Heart left ventricle (tissue), 16 donors: ENCODE results near the gene COL23A1. TPM values are rescaled to one million over a fixed set of nuclear protein-coding genes. Genes with fewer than 3 reads are reported as not detected.

Experiments used
- ATAC-seq, 4 donors: fragments of 200-7000 bp; cut with Tn5 transposase; one replicate each; pipeline ENCODE4 v1.9.1; 2020 to 2022; ENCODE audit warnings: moderate library complexity in 4 of 4, mild to moderate bottlenecking in 3 of 4, moderate number of reproducible peaks in 1 of 4
- DNase-seq, 5 donors: peaks; one replicate each; pipeline ENCODE4 v3.0.0-alpha.2; 2020
- H3K27ac ChIP-seq, 12 donors: fragments of 200-600 bp; sonication (generic) in 4 of 12; one replicate each; pipeline versions ENCODE4 v1.5.0 to v1.8.0; 2016 to 2022; ENCODE audit warnings: mild to moderate bottlenecking in 2 of 12
- H3K27me3 ChIP-seq, 9 donors: fragments of 200-600 bp; sonication (generic) in 2 of 9; one replicate each; pipeline versions ENCODE4 v1.5.1 to v1.8.0; 2016 to 2022; ENCODE audit warnings: mild to moderate bottlenecking in 3 of 9
- H3K36me3 ChIP-seq, 9 donors: fragments of 200-600 bp; sonication (generic) in 2 of 9; one replicate each; pipeline versions ENCODE4 v1.5.0 to v1.8.0; 2018 to 2022; ENCODE audit warnings: mild to moderate bottlenecking in 2 of 9
- H3K4me1 ChIP-seq, 12 donors: fragments of 200-600 bp; sonication (generic) in 4 of 12; one replicate each; pipeline versions ENCODE4 v1.5.0 to v1.8.0; 2016 to 2022; ENCODE audit warnings: mild to moderate bottlenecking in 3 of 12
- H3K4me3 ChIP-seq, 12 donors: fragments of 200-600 bp; sonication (generic) in 4 of 12; one replicate each; pipeline versions ENCODE4 v1.5.0 to v1.8.0; 2017 to 2022; ENCODE audit warnings: mild to moderate bottlenecking in 9 of 12, moderate library complexity in 4 of 12
- H3K9me3 ChIP-seq, 12 donors: fragments of 200-600 bp; sonication (generic) in 4 of 12; one replicate each; pipeline versions ENCODE4 v1.5.0 to v1.8.0; 2016 to 2022; ENCODE audit warnings: mild to moderate bottlenecking in 1 of 12
- POLR2A ChIP-seq, 2 donors: fragments of 450-650 bp; IDR thresholded peaks; one replicate each; pipeline ENCODE4 v1.6.1; 2017; ENCODE audit warnings: antibody characterized with exemption in 2 of 2, mild to moderate bottlenecking in 2 of 2, moderate library complexity in 2 of 2
- WGBS, 4 donors: extraction: QIAGEN DNeasy Blood & Tissue Kit in 2 of 4; methylation state at CpG; one replicate each; pipeline versions ENCODE4 v1.1.5 to v1.1.7; 2013 to 2018; 5-methylcytosine and 5-hydroxymethylcytosine counted together
- intact Hi-C, 10 donors: fragments of 100-400 bp; cut with DNase I; formaldehyde crosslinking; loops; one replicate each; pipeline versions ENCODE4 v1.11.1 to v1.14.2; 2022
- polyA plus RNA-seq, 2 donors: library from polyadenylated mRNA; stranded (reverse); fragments of 200-250 nt; gene quantifications; one replicate each; pipeline ENCODE4 v1.2.3, GENCODE V29; 2013
- total RNA-seq, 9 donors: library from RNA; depleted of rRNA in 2 of 9; stranded (reverse); fragments of >200 nt in 2 of 9; fragmentation: NEBNext Ultra II Directional in 3 of 9; extraction: Animal tissue kit (Norgen Biotek cat#: 25700) in 3 of 9; gene quantifications; one replicate each; pipeline versions ENCODE4 v1.1.0 to v1.2.4, GENCODE V29; 2016 to 2023
- TF ChIP-seq, protein P1 (sequence below), 12 donors: fragments of 200-600 bp; sonication (generic) in 4 of 12; IDR thresholded peaks; one replicate each; pipeline versions ENCODE4 v1.5.0 to v1.8.0; 2018 to 2022; ENCODE audit warnings: antibody characterized with exemption in 12 of 12, mild to moderate bottlenecking in 5 of 12
- donor health status: ischemic (EF 13 %, LVEDD 7.1; RV severe dilation, severe dysfunction).
- donor health status: healthy with polysubstance abuse.
- donor health status: DM: no; HTN: yes; CAD: no.
- donor health status: DM: no; HTN: no; CAD: no.
- donor health status: ischemic (EF 25% LVEDD 6.9; RV normal size, moderate dysfunction).
- donor health status: ischemic (EF 25% LVEDD 5.7; RV mildly dilated, moderate dysfunction).
- donor health status: healthy.
- donor health status: DM: yes; HTN: yes; CAD: no.
- donor health status: ischemic (EF 35%, LVEDD 5.7; RV mildly dilated, moderate dysfunction).
- donor health status: nonischemic (EF 11% LVEDD 7.7; RV severe dilation, severe dysfunction).
- donor health status: DM: yes; HTN: yes; CAD: no.
- donor health status: PGD.
- donor health status: ischemic (EF 29% LVEDD 5.4; RV normal size, mild dysfunction).
- donor health status: nonischemic (EF 23%, LVEDD 6.1; RV moderate dilation, normal function).

Gene COL23A1
- total and polyA plus RNA-seq, 11 donors, result 6.0 to 33.0 (median 18.8) TPM

DNA sequence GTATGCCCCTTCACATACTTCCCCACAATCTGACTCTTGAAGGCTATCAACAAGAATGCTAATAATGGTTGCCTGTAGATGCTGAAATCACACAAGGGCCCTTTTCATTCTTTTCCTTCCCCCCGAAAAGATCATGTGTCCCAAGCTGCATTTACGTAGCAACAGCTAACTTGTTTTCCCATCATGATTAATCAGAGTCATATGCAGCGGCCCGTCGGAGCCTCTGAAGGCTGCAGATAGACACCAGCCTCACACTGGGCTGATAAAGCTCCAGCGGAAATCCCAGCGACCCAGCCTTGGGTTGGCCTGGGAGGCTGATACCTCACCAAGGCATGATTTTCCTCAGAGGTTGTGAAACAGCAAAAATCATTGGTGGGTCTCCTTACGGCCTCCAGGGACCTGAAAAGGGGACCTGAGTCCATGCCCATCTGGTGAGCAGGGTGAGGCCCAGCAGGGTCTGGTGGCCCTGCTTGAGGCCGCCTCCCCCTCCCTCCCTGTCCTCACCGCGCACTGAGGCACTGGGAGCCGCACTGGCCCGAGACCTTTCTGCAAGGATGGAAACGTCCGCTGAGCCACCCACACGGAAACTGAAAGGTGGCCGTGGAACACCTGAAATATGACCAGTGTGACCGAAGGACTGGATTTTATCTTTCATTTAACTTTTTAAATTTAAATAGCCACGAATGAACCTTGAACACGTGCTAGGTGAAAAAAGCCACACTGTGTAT is 243.4 kb downstream of the COL23A1 start:
- peaks cover 0 to 6% (median 0%) of the 10 kb centered on the region in 9 donors for H3K27me3 ChIP-seq
- ATAC-seq (no peak), DNase-seq (peak in 2 of 5 donors; percentile 11 to 24)
- TF ChIP-seq POLR2A (IDR thresholded peaks at IDR 0.05), result no peak
- TF ChIP-seq, protein P1, sequence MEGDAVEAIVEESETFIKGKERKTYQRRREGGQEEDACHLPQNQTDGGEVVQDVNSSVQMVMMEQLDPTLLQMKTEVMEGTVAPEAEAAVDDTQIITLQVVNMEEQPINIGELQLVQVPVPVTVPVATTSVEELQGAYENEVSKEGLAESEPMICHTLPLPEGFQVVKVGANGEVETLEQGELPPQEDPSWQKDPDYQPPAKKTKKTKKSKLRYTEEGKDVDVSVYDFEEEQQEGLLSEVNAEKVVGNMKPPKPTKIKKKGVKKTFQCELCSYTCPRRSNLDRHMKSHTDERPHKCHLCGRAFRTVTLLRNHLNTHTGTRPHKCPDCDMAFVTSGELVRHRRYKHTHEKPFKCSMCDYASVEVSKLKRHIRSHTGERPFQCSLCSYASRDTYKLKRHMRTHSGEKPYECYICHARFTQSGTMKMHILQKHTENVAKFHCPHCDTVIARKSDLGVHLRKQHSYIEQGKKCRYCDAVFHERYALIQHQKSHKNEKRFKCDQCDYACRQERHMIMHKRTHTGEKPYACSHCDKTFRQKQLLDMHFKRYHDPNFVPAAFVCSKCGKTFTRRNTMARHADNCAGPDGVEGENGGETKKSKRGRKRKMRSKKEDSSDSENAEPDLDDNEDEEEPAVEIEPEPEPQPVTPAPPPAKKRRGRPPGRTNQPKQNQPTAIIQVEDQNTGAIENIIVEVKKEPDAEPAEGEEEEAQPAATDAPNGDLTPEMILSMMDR (IDR thresholded peaks at IDR 0.05), result no peak
- H3K27ac ChIP-seq, result no peak overlapping the region
- H3K9me3 ChIP-seq, result no peaks in the 10 kb centered on the region
- 76 to 85% (median 82%) methylated on average over 19 to 20 of the region's 20 CpGs for WGBS, 4 donors
- intact Hi-C loops, result no loop called here
- no peaks in the 10 kb centered on the region for H3K36me3 ChIP-seq
- peaks cover 0 to 5% (median 0%) of the 10 kb centered on the region in 12 donors for H3K4me1 ChIP-seq
- H3K4me3 ChIP-seq, result no peak overlapping the region

DNA sequence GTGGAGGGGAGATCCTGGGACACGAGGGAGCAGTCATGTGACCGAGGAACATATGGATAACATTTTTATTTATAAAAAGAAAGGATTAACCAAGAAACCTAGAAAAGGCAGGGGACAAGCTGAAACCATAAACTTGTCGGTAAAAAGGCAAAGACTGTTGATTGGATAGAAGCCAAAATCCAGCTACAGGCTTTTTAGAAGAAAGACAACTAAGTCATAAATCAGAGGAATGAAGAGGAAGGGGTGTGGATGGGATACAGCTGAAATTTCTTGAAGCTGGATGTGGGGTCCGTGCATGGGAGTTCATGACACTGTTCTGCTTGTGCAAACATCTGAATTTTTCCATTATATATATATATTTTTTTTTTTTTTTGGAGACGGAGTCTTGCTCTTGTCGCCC is 246.9 kb downstream of the COL23A1 start:
- DNase-seq (no peak), ATAC-seq (no peak)
- H3K36me3 ChIP-seq, result no peaks in the 10 kb centered on the region
- H3K4me3 ChIP-seq, result no peak overlapping the region
- peaks cover 0 to 4% (median 0%) of the 10 kb centered on the region in 12 donors for H3K4me1 ChIP-seq
- no peaks in the 10 kb centered on the region for H3K27me3 ChIP-seq
- intact Hi-C loops, result no loop called here
- no peak for TF ChIP-seq POLR2A (IDR thresholded peaks at IDR 0.05)
- TF ChIP-seq, protein P1 (IDR thresholded peaks at IDR 0.05), result no peak
- WGBS, 4 donors, result 66 to 72% (median 67%) methylated on average over 6 of the region's 6 CpGs
- no peaks in the 10 kb centered on the region for H3K9me3 ChIP-seq
- no peak overlapping the region for H3K27ac ChIP-seq

DNA sequence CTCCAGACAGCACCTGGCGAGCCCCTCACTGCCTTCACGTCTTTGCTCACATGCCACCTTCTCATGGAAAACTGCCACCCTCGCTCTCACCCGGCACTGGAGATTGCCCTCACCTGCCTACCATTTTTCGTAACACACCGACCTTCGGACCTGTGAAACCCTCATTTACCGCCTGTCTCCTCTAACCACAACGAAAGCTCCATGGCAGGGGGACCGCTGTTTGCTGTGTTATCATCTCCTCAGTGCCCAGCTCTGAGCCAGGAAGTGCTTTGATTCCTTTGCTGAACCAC is 248.4 kb downstream of the COL23A1 start:
- H3K9me3 ChIP-seq, result no peaks in the 10 kb centered on the region
- ATAC-seq, result no peak
- H3K27ac ChIP-seq, result no peak overlapping the region
- intact Hi-C loops, result no loop called here
- no peaks in the 10 kb centered on the region for H3K27me3 ChIP-seq
- WGBS, 4 donors, result 76 to 93% (median 87%) methylated on average over 10 of the region's 10 CpGs
- no peak for TF ChIP-seq POLR2A (IDR thresholded peaks at IDR 0.05)
- TF ChIP-seq, protein P1 (IDR thresholded peaks at IDR 0.05), result no peak
- H3K4me3 ChIP-seq, result no peak overlapping the region
- DNase-seq, result no peak
- H3K4me1 ChIP-seq, result peaks cover 0 to 4% (median 0%) of the 10 kb centered on the region in 12 donors
- no peaks in the 10 kb centered on the region for H3K36me3 ChIP-seq

DNA sequence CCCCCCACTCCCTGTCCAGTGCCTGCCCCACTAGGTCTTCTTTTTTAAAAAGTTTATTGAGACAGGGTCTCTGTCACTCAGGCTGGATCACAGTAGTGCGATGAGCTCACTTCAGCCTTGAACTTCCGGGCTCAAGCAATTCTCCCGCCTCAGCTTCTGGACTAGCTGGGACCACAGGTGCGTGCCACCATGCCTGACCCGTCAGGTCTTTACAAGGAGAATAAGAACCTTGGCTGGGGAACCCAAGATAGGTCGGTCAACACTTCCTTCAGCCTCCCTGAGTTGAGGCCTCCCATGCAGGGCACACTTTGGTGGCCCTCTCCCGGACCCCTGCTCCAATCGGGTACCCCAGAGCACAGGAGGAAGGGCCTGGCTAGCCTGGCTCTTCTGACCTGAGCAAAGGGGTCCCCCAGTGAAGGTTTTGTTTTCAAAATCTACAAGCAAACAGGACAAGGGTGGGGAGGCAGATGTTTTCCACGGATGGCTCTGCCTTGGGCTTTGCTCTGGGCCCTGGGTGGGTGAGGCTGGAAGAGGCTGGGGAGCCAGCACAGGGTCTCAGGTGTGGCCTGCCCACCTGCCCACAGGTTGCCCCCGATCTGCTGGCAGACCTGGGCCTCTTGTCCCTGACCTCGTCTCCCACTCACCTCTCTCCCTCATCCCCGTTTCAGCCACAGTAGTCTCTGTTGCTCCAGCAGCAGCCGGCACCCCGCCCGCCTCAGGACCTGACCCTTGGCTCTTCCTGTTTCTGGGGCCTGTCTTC is 248.9 kb downstream of the COL23A1 start:
- Histone ChIP-seq H3K9me3 (no peaks in the 10 kb centered on the region), H3K4me3 (no peak overlapping the region), H3K27ac (no peak overlapping the region), H3K27me3 (no peaks in the 10 kb centered on the region), H3K4me1 (peaks cover 0 to 4% (median 0%) of the 10 kb centered on the region in 12 donors), H3K36me3 (no peaks in the 10 kb centered on the region)
- no peak for TF ChIP-seq POLR2A (IDR thresholded peaks at IDR 0.05)
- TF ChIP-seq, protein P1 (IDR thresholded peaks at IDR 0.05), result no peak
- DNase-seq, result peak in 2 of 5 donors; percentile 19 to 28
- intact Hi-C loops, result no loop called here
- WGBS, 4 donors, result 80 to 91% (median 88%) methylated on average over 12 to 15 of the region's 15 CpGs
- no peak for ATAC-seq
